Erythroblast (primary cell): ENCODE measurements around the gene GNG7.

Source experiments
- DNase-seq, 2 experiments: peaks; one replicate each; lab custom pipeline; 2025; lab: John Stamatoyannopoulos, UW
- GATA1 ChIP-seq: IDR thresholded peaks from 2 replicates; pipeline ENCODE4 v1.6.1; 2011; ENCODE audit warnings: low read depth, mild to moderate bottlenecking, control low read depth, low read length, moderate library complexity
- POLR2A ChIP-seq: IDR thresholded peaks from 2 replicates; pipeline ENCODE4 v1.6.1; 2011; ENCODE audit warnings: mild to moderate bottlenecking, low read length

The GNG7 gene

GRCh38 chr19:2711875-2712205 lies 9.3 kb upstream of the GNG7 start:
- DNase-seq, result no peak
- TF ChIP-seq GATA1, result no peak
- TF ChIP-seq POLR2A, result no peak

GRCh38 chr19:2711172-2711874 lies 8.8 kb upstream of the GNG7 start:
- TF ChIP-seq POLR2A (no peak), GATA1 (no peak)
- no peak for DNase-seq

- no peak for TF ChIP-seq POLR2A
- no peak for TF ChIP-seq GATA1
- DNase-seq, result no peak
These were observed 3.8 kb upstream of the GNG7 start for GRCh38 chr19:2706251-2706650.

GRCh38 chr19:2703691-2704216 lies 1.3 kb upstream of the GNG7 start:
- DNase-seq, result no peak

GRCh38 chr19:2703077-2703437 lies 563 bp upstream of the GNG7 start:
- TF ChIP-seq GATA1 (no peak), POLR2A (no peak)
- no peak for DNase-seq

More at GRCh38 chr19:2703691-2704216, 1.3 kb upstream of the GNG7 start:
- TF ChIP-seq GATA1, result no peak
- TF ChIP-seq POLR2A, result no peak

GRCh38 chr19:2701361-2702169 lies 929 bp downstream of the GNG7 start:
- no peak for DNase-seq
- TF ChIP-seq POLR2A (no peak), GATA1 (no peak)

GRCh38 chr19:2700660-2701360 lies 1.7 kb downstream of the GNG7 start:
- no peak for DNase-seq
- no peak for TF ChIP-seq POLR2A
- no peak for TF ChIP-seq GATA1

GRCh38 chr19:2699413-2700140 lies 2.9 kb downstream of the GNG7 start:
- no peak for DNase-seq
- no peak for TF ChIP-seq POLR2A
- no peak for TF ChIP-seq GATA1

- no peak for DNase-seq
- TF ChIP-seq POLR2A (no peak), GATA1 (no peak)
These were observed 8.3 kb downstream of the GNG7 start for GRCh38 chr19:2694196-2694595.

GRCh38 chr19:2693492-2694160 lies 8.9 kb downstream of the GNG7 start:
- TF ChIP-seq GATA1 (no peak), POLR2A (no peak)
- DNase-seq, result no peak

- no peak for TF ChIP-seq GATA1
- no peak for TF ChIP-seq POLR2A
- DNase-seq, result no peak
These were observed 10.5 kb downstream of the GNG7 start for GRCh38 chr19:2691951-2692350.

- TF ChIP-seq GATA1, result no peak
- TF ChIP-seq POLR2A, result no peak
- DNase-seq, result no peak
These were observed 11.6 kb downstream of the GNG7 start for GRCh38 chr19:2690856-2691255.

GRCh38 chr19:2686360-2686759 lies 16.1 kb downstream of the GNG7 start:
- DNase-seq, result no peak
- TF ChIP-seq GATA1, result no peak
- TF ChIP-seq POLR2A, result no peak
